Ovary (tissue), 10 donors: Measurements from ENCODE around the gene DHCR24. TPM values are rescaled to one million over a fixed set of nuclear protein-coding genes. Genes with fewer than 3 reads are reported as not detected.
"Not testable (repeated sequence)": the region's sequence is repeated elsewhere in the genome, so short reads cannot be mapped to it uniquely, and the experiment has no call there.

ENCODE experiments used
- DNase-seq, 5 donors: peaks; one replicate each; pipeline ENCODE4 v3.0.0-alpha.2; 2019 to 2020
- H3K27ac ChIP-seq, 2 donors: fragments of 200-600 bp; one replicate each; pipeline versions ENCODE4 v1.5.1 to v1.8.0; 2019 to 2022
- H3K27me3 ChIP-seq: fragments of 200-600 bp; one replicate; pipeline ENCODE4 v1.8.0; 2022
- H3K36me3 ChIP-seq: fragments of 200-600 bp; sonication (generic); one replicate; pipeline ENCODE4 v1.5.1; 2019
- H3K4me1 ChIP-seq: one replicate; pipeline ENCODE4 v1.8.1; 2013; ENCODE audit warnings: mild to moderate bottlenecking, moderate library complexity; ENCODE audit not compliant: insufficient read depth
- H3K4me3 ChIP-seq: fragments of 200-600 bp; sonication (generic); one replicate; pipeline ENCODE4 v1.5.1; 2017
- H3K9me3 ChIP-seq, 2 donors: fragments of 200-600 bp in 1 of 2; sonication (generic) in 1 of 2; one replicate each; pipeline versions ENCODE4 v1.5.1 to v1.8.1; 2013 to 2019; ENCODE audit warnings: mild to moderate bottlenecking in 1 of 2, moderate library complexity in 1 of 2
- CTCF ChIP-seq, 3 donors: fragments of 450-650 bp in 2 of 3; fragments of 200-600 bp in 1 of 3; IDR thresholded peaks; one replicate each; pipeline versions ENCODE4 v1.5.1 to v1.8.0; 2016 to 2022; ENCODE audit warnings: antibody characterized with exemption in 3 of 3, mild to moderate bottlenecking in 1 of 3
- EP300 ChIP-seq: sonication (generic); formaldehyde crosslinking; IDR thresholded peaks from one replicate; pipeline ENCODE4 v1.6.1; 2017; ENCODE audit warnings: antibody characterized with exemption
- POLR2A ChIP-seq: fragments of 450-650 bp; IDR thresholded peaks from one replicate; pipeline ENCODE4 v1.6.1; 2017; ENCODE audit warnings: antibody characterized with exemption, mild to moderate bottlenecking, moderate library complexity
- WGBS, 3 donors: extraction: QIAGEN DNeasy Blood & Tissue Kit in 1 of 3; methylation state at CpG; one replicate each; pipeline versions ENCODE4 v1.1.5 to v1.1.7; 2013 to 2017; 5-methylcytosine and 5-hydroxymethylcytosine counted together
- intact Hi-C, 4 donors: fragments of 100-400 bp; cut with DNase I; formaldehyde crosslinking; loops; one replicate each; pipeline versions ENCODE4 v1.11.0 to v1.15.1; 2022 to 2023
- long read RNA-seq, 3 donors: library from polyadenylated mRNA in 2 of 3; unstranded in 2 of 3; transcript quantifications; one replicate each; pipeline ENCODE4 v2.0.0 and lab custom pipeline, GENCODE V29; 2021 to 2026
- polyA plus RNA-seq, 2 donors: library from polyadenylated mRNA; stranded (reverse); fragments of 200-250 nt in 1 of 2; fragments of 350-450 nt in 1 of 2; fragmentation: Illumina TruSeq in 1 of 2; extraction: RNeasy Lipid Tissue Mini Kit (QIAGEN cat#74804) in 1 of 2; gene quantifications; one replicate each; pipeline ENCODE4 v1.2.3, GENCODE V29; 2013 to 2014
- total RNA-seq, 7 donors: library from RNA; depleted of rRNA in 2 of 7; stranded (reverse); fragments of >200 nt in 2 of 7; fragmentation: NEBNext Ultra II Directional in 3 of 7; extraction: Animal tissue kit (Norgen Biotek cat#: 25700) in 3 of 7; gene quantifications; one replicate each; pipeline versions ENCODE4 v1.1.0 to v1.2.4, GENCODE V29; 2016 to 2023
- donor health status: DM: no; HTN: no; CAD: no; lungs with moderate emphysema.
- donor health status: DM: no; HTN: no; CAD: no.
- donor health status: Bipolar disorder and iron deficiency.
- donor health status: DM: yes; HTN: yes; CAD: no.
- donor health status: DM: no; HTN: no; CAD: no.
- donor health status: DM: yes; HTN: yes; CAD: no.

DHCR24 gene
- total RNA-seq (100 to 1,000 TPM in 2 of 7 donors, 10 to 100 TPM in 5; 10.5 to 220 (median 74.6) TPM), polyA plus RNA-seq (1,000 to 10,000 TPM in 1 of 2 donors, 10 to 100 TPM in 1; 24.9 to 1,394 TPM)
- long read RNA-seq, donor 1, full-length matches to known transcripts = 9 of 39 reads
- long read RNA-seq, donor 1, partial matches to known transcripts = 6 of 39 reads
- long read RNA-seq, donor 1, other reads (novel, unspliced or antisense) = 24 of 39 reads
- long read RNA-seq, donor 2, full-length matches to known transcripts = 30 of 61 reads
- long read RNA-seq, donor 2, partial matches to known transcripts = 31 of 61 reads
- long read RNA-seq, donor 2, other reads (novel, unspliced or antisense) = 0 of 61 reads
- long read RNA-seq, donor 3, full-length matches to known transcripts = 133 of 205 reads
- long read RNA-seq, donor 3, partial matches to known transcripts = 30 of 205 reads
- long read RNA-seq, donor 3, other reads (novel, unspliced or antisense) = 42 of 205 reads

- TF ChIP-seq POLR2A (peak; percentile 59), EP300 (no peak)
- no peak within 1 kb of the TSS for H3K27ac ChIP-seq
- intact Hi-C loops = no loop called here
These were observed at the start of gene DHCR24 for GRCh38 chr1:54886724-54887664. Gene DHCR24, minus strand, starts transcription at chr1:54887195. Its CDS starts 76 bp downstream, at chr1:54887119.

GRCh38 chr1:54936791-54937190 is 49.8 kb upstream of the DHCR24 start:
- Histone ChIP-seq H3K4me1 (no peaks in the 10 kb centered on the region), H3K4me3 (no peak overlapping the region), H3K36me3 (no peaks in the 10 kb centered on the region), H3K27ac (no peak overlapping the region), H3K9me3 (no peaks in the 10 kb centered on the region), H3K27me3 (no peaks in the 10 kb centered on the region)
- 86 to 94% (median 88%) methylated on average over 4 of the region's 4 CpGs for WGBS, 3 donors
- intact Hi-C loops = no loop called here
- DNase-seq = no peak
- no peak for TF ChIP-seq CTCF (IDR thresholded peaks at IDR 0.05)

More at GRCh38 chr1:54886724-54887664, at the start of gene DHCR24:
- DNase-seq = peak; percentile 57 to 88 (median 80)
- Histone ChIP-seq H3K9me3 (no peaks in the 10 kb centered on the region), H3K4me1 (peaks cover 11% of the 10 kb centered on the region), H3K36me3 (no peaks in the 10 kb centered on the region), H3K4me3 (peak within 1 kb of the TSS; percentile 72), H3K27me3 (no peaks in the 10 kb centered on the region)
- WGBS, 3 donors = 0% methylated on average over 73 to 109 of the region's 109 CpGs

GRCh38 chr1:54934869-54935268 is 47.9 kb upstream of the DHCR24 start:
- Histone ChIP-seq H3K4me1 (no peaks in the 10 kb centered on the region), H3K27ac (no peak overlapping the region)
- TF ChIP-seq CTCF (IDR thresholded peaks at IDR 0.05) = no peak
- no peak for TF ChIP-seq POLR2A
- TF ChIP-seq EP300 = no peak

GRCh38 chr1:54934081-54934480 is 47.1 kb upstream of the DHCR24 start:
- intact Hi-C loops, H3K27me3 ChIP-seq: not testable (repeated sequence)

More at GRCh38 chr1:54934869-54935268, 47.9 kb upstream of the DHCR24 start:
- Histone ChIP-seq H3K36me3 (no peaks in the 10 kb centered on the region), H3K9me3 (no peaks in the 10 kb centered on the region), H3K27me3 (no peaks in the 10 kb centered on the region), H3K4me3 (no peak overlapping the region)
- intact Hi-C loops = no loop called here
- no peak for DNase-seq

GRCh38 chr1:54931275-54931840 is 44.4 kb upstream of the DHCR24 start:
- Histone ChIP-seq H3K9me3 (no peaks in the 10 kb centered on the region), H3K27me3 (no peaks in the 10 kb centered on the region), H3K27ac (no peak overlapping the region), H3K36me3 (no peaks in the 10 kb centered on the region), H3K4me3 (no peak overlapping the region), H3K4me1 (no peaks in the 10 kb centered on the region)
- WGBS, 3 donors = 80 to 87% (median 81%) methylated on average over 1 of the region's 1 CpG
- TF ChIP-seq EP300 = no peak
- TF ChIP-seq POLR2A = no peak
- no peak for TF ChIP-seq CTCF (IDR thresholded peaks at IDR 0.05)
- no peak for DNase-seq
- intact Hi-C loops = no loop called here

More at GRCh38 chr1:54934081-54934480, 47.1 kb upstream of the DHCR24 start:
- not testable (repeated sequence) for H3K27ac ChIP-seq, H3K36me3 ChIP-seq, H3K4me3 ChIP-seq, H3K4me1 ChIP-seq, DNase-seq, H3K9me3 ChIP-seq
- whole genome bisulfite sequencing, 3 donors = 86 to 92% (median 86%) methylated on average over 6 of the region's 6 CpGs
